BLaER1 treated with 17β-estradiol and CSF1 and Interleukin-3, amounts not matched to agents 10 nM and 100 nM (cell line): ENCODE results near the gene PRKCA.
"Not testable (repeated sequence)": the region's sequence is repeated elsewhere in the genome, so short reads cannot be mapped to it uniquely, and the experiment has no call there.

Experiments used
- H3K27ac ChIP-seq, 11 experiments: shearing (Covaris generic); formaldehyde crosslinking; 2 replicates each; pipeline ENCODE4 v1.8.1; 2022
- H3K27me3 ChIP-seq, 11 experiments: shearing (Covaris generic); formaldehyde crosslinking; 2 replicates each; pipeline ENCODE4 v1.8.1; 2022
- H3K36me3 ChIP-seq, 11 experiments: shearing (Covaris generic); formaldehyde crosslinking; 2 replicates each; pipeline ENCODE4 v1.8.1; 2022
- H3K4me1 ChIP-seq, 10 experiments: shearing (Covaris generic); formaldehyde crosslinking; 2 replicates each; pipeline ENCODE4 v1.8.1; 2022
- H3K4me2 ChIP-seq, 11 experiments: shearing (Covaris generic); formaldehyde crosslinking; 2 replicates each; pipeline ENCODE4 v1.8.1; 2022
- H3K4me3 ChIP-seq, 10 experiments: shearing (Covaris generic); formaldehyde crosslinking; 2 replicates each; pipeline ENCODE4 v1.8.1; 2022
- H3K9ac ChIP-seq, 11 experiments: shearing (Covaris generic); formaldehyde crosslinking; 2 replicates each; pipeline ENCODE4 v1.8.1; 2022
- H3K9me3 ChIP-seq, 11 experiments: shearing (Covaris generic); formaldehyde crosslinking; replicated peaks in 1 of 11; 2 replicates each; pipeline ENCODE4 v1.8.1; 2022
- H4K20me1 ChIP-seq, 11 experiments: shearing (Covaris generic); formaldehyde crosslinking; 2 replicates each; pipeline ENCODE4 v1.8.1; 2022
- Cebpa-rat ChIP-seq, 11 experiments: shearing (Covaris generic); IDR thresholded peaks; 2 replicates each; pipeline ENCODE4 v1.8.1; 2022

The PRKCA gene

DNA sequence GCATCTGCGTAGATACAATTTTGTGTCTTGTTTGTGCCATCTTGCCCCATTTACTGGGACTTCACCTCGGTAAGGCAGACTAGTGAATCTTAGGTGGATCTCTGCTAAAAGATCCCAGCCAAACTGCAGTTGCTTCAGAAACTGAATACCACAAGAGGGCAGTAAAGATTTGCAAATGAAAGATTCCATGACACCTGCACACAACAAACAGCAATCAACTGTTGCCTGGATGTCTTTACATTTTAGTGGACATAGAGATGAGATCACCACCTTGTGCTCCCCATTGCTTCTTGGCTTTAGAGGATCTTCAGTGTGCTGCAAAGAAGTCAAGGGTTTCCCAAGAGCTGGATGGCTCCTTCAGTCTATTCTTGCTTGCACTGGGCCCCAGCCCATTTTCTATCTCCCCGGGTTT lies 413.3 kb downstream of the PRKCA start:
- Histone ChIP-seq H4K20me1 (peaks cover 0 to 53% (median 0%) of the 10 kb centered on the region in 11 experiments; a peak in 4 of 22 replicates), H3K4me3 (no peak overlapping the region), H3K36me3 (peaks cover 0 to 89% (median 0%) of the 10 kb centered on the region in 11 experiments; a peak in 4 of 22 replicates), H3K9ac (no peak overlapping the region), H3K4me1 (peaks cover 0 to 57% (median 29%) of the 10 kb centered on the region in 10 experiments; a peak in 16 of 20 replicates), H3K27me3 (no peaks in the 10 kb centered on the region), H3K27ac (no peak overlapping the region), H3K9me3 (no peaks in the 10 kb centered on the region), H3K4me2 (no peak overlapping the region)
- no peak for TF ChIP-seq Cebpa-rat (IDR thresholded peaks at IDR 0.05)

DNA sequence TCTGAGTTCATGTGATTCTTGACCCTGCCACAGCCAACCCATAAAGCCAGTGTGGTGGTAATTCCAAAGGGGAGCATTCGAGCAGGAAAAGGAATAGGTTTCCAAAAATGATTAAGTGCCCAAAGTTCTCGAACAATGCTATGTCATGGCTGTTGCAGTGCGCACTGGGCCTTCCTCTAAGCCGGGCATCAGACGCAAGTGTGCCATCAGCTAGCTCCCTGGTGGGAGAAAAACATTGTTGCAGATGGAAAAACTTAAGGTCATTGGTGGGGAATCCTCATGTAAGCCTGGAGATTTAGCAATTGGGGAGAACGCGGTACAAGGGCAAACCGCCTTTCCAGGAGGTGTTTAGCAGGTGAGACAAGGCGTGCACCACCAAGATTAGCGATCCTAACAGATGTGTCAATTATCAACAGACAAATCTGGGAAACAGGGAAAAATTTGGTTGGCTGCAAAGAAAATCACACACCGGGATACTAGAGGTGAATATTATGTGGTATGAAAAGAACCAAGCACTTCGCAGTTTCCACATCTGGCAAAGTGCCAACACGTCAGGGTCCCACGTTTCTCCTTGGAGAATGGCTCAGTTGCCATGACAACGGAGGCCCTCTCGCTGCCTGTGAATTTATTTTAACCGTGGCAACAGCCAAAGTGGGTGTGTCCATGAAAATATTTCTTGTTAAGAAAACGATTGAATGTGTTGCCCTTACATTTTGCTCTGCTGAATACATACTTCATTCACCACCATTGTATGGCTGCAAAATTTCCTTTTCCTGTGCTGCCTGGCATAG lies 414.0 kb downstream of the PRKCA start:
- Histone ChIP-seq H3K4me3 (no peak overlapping the region), H3K27ac (peak overlapping the region in 2 of 11 experiments; percentile 6 to 55; a peak in 1 of 22 replicates), H3K27me3 (no peaks in the 10 kb centered on the region), H4K20me1 (peaks cover 0 to 55% (median 0%) of the 10 kb centered on the region in 11 experiments; a peak in 4 of 22 replicates), H3K36me3 (peaks cover 0 to 84% (median 0%) of the 10 kb centered on the region in 11 experiments; a peak in 4 of 22 replicates), H3K9ac (no peak overlapping the region), H3K9me3 (no peaks in the 10 kb centered on the region), H3K4me2 (peak overlapping the region in 7 of 11 experiments; percentile 3 to 69 (median 63); a peak in 9 of 22 replicates), H3K4me1 (peaks cover 0 to 55% (median 29%) of the 10 kb centered on the region in 10 experiments; a peak in 16 of 20 replicates)
- no peak for TF ChIP-seq Cebpa-rat (IDR thresholded peaks at IDR 0.05)

DNA sequence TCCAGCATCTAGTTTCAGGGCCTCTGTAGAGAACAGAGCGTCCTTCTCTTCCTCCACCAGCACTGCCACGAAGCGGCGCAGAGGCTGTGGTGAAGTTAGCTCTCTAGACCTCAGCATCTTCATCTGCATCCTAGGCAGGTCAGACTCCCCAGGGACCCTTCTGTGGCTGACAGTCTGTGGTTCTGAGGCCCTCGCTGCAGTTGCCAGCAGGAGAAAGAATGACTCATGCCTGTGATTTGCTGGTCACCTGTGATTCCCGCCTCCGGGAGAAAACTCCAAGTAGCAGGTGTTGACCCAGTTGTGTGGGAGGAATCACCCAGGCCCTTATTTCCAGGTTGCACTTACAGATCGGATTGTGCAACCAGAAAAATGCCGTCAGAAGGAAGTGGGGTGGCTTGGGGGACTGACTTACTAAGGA lies 415.2 kb downstream of the PRKCA start:
- no peaks in the 10 kb centered on the region for H3K9me3 ChIP-seq
- no peaks in the 10 kb centered on the region for H3K27me3 ChIP-seq
- H3K9ac ChIP-seq: peak overlapping the region in 2 of 11 experiments; percentile 13 to 51; a peak in 1 of 22 replicates
- H3K4me2 ChIP-seq: peak overlapping the region in 9 of 11 experiments; percentile 3 to 69 (median 57); a peak in 16 of 22 replicates
- H3K4me1 ChIP-seq: peaks cover 0 to 43% (median 23%) of the 10 kb centered on the region in 10 experiments; a peak in 16 of 20 replicates
- H4K20me1 ChIP-seq: peaks cover 0 to 67% (median 0%) of the 10 kb centered on the region in 11 experiments; a peak in 4 of 22 replicates
- TF ChIP-seq Cebpa-rat (IDR thresholded peaks at IDR 0.05): peak in 5 of 11 experiments; percentile 35 to 79 (median 51); a peak in 7 of 22 replicates
- H3K4me3 ChIP-seq: no peak overlapping the region
- H3K36me3 ChIP-seq: peaks cover 0 to 83% (median 0%) of the 10 kb centered on the region in 11 experiments; a peak in 4 of 22 replicates
- peak overlapping the region in 3 of 11 experiments; percentile 6 to 65 (median 42); a peak in 3 of 22 replicates for H3K27ac ChIP-seq

DNA sequence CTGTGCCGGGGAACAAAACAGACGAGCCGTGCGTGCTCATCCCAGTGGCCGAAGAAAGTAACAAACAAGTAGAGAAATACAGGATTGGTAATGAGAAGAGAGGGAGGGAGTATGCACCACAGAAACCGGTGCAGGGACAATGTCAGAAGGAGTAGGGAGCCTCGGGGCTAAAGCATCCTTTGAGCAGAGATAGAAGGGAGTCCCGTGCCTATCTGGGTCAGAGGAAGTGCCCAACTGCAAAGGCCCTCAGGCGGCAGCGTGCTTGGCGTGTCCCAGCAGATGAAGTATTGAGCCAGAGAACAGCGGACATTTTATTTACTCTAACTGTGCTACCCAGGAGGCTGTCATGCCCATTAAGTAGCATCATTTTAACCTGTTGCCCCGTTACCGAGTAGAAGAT lies 417.6 kb downstream of the PRKCA start:
- H3K36me3 ChIP-seq: peaks cover 0 to 77% (median 0%) of the 10 kb centered on the region in 11 experiments; a peak in 4 of 22 replicates
- H3K4me3 ChIP-seq: no peak overlapping the region
- peaks cover 0 to 78% (median 0%) of the 10 kb centered on the region in 11 experiments; a peak in 6 of 22 replicates for H4K20me1 ChIP-seq
- no peak overlapping the region for H3K9ac ChIP-seq
- H3K9me3 ChIP-seq: no peaks in the 10 kb centered on the region
- TF ChIP-seq Cebpa-rat (IDR thresholded peaks at IDR 0.05): no peak
- peaks cover 0 to 24% (median 19%) of the 10 kb centered on the region in 10 experiments; a peak in 16 of 20 replicates for H3K4me1 ChIP-seq
- H3K4me2 ChIP-seq: no peak overlapping the region
- H3K27ac ChIP-seq: no peak overlapping the region
- H3K27me3 ChIP-seq: no peaks in the 10 kb centered on the region

DNA sequence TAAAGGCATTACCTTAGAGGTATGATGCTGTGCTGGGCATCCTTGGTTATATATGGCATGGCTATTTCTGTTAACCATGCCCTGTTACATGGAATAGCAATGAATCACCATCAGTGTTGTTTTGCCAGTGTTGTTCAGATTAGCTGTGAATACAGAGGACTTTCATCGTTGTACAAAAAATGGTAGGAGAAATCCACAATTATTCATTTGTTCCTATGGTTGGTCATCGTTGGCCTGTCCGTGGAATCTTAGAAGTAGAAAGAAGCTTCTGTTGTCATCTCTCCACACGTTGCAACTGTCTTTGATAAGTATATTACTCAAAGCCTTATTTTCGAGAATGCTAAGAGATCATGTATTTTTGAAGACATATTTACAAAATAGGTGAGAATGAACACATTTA lies 418.2 kb downstream of the PRKCA start:
- Histone ChIP-seq H4K20me1 (peaks cover 0 to 78% (median 0%) of the 10 kb centered on the region in 11 experiments; a peak in 6 of 22 replicates), H3K27ac (no peak overlapping the region), H3K36me3 (peaks cover 0 to 76% (median 0%) of the 10 kb centered on the region in 11 experiments; a peak in 4 of 22 replicates), H3K9ac (no peak overlapping the region), H3K27me3 (no peaks in the 10 kb centered on the region), H3K4me1 (peaks cover 0 to 22% (median 19%) of the 10 kb centered on the region in 10 experiments; a peak in 16 of 20 replicates), H3K4me3 (no peak overlapping the region), H3K4me2 (no peak overlapping the region), H3K9me3 (no peaks in the 10 kb centered on the region)
- TF ChIP-seq Cebpa-rat (IDR thresholded peaks at IDR 0.05): no peak

DNA sequence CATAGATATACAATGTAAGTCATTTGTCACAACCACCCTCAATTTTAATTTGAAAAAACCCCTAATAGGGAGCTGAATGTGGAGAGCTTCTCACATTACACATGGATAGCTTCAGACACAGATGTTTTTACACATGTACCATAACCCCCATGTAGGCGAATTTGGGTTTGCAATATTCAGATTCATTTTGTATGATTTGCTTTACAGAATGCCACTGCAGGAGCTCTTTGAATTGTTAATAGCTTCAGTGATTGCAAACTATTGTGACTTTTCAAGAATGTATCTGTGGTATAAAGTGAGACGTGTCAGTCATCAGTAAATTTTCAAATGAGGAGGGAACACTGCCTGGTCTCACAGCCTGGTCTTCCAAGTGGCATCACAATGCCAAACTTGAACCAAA lies 419.9 kb downstream of the PRKCA start:
- Histone ChIP-seq H3K4me3 (no peak overlapping the region), H3K9me3 (no peaks in the 10 kb centered on the region), H3K27ac (no peak overlapping the region), H3K27me3 (no peaks in the 10 kb centered on the region), H3K9ac (no peak overlapping the region), H3K4me2 (no peak overlapping the region), H4K20me1 (peaks cover 0 to 76% (median 0%) of the 10 kb centered on the region in 11 experiments; a peak in 6 of 22 replicates), H3K4me1 (peaks cover 0 to 11% (median 8%) of the 10 kb centered on the region in 10 experiments; a peak in 16 of 20 replicates), H3K36me3 (peaks cover 0 to 70% (median 0%) of the 10 kb centered on the region in 11 experiments; a peak in 4 of 22 replicates)
- no peak for TF ChIP-seq Cebpa-rat (IDR thresholded peaks at IDR 0.05)

DNA sequence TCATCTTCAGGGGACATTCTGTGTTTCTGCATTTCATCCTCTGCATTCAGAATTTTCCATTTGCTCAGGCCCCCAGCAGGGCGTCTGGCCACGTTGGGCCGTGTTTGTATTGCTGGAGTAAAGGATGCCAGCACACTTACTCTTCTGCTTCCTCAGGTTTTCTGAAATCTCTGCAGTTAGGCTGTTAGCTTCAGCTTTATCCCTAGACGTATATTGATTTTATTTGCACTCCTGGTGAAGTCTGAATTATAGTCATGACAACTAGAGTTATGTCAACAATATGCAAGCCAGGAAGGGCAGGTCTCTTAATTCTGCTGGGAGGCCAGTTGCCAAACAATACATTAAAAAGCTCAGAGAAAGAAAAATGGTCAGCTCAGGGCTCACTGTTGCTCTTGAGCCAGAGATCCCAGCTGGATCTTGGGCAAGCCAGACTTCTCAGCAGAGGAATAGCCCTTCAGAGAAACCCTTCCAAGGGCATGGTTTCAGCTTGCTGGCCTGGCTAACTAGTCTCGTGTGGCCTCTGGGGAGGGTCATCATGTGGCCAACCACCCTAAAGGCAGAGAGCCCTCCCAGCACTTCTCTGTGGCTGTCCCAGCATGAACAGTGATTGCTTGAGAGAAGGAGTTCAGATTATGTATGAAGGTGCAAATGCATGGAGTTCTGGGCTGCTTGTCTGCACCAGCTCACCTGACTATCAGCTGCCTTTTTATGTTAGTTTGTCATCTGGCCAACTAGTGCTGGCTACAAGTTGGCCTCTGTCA lies 422.3 kb downstream of the PRKCA start:
- Histone ChIP-seq H3K27me3 (no peaks in the 10 kb centered on the region), H3K9ac (no peak overlapping the region; a peak in 1 of 22 replicates), H4K20me1 (peaks cover 0 to 92% (median 0%) of the 10 kb centered on the region in 11 experiments; a peak in 6 of 22 replicates), H3K27ac (no peak overlapping the region), H3K36me3 (peaks cover 0 to 73% (median 0%) of the 10 kb centered on the region in 11 experiments; a peak in 4 of 22 replicates), H3K4me3 (no peak overlapping the region), H3K9me3 (no peaks in the 10 kb centered on the region), H3K4me2 (no peak overlapping the region), H3K4me1 (peaks cover 0 to 11% (median 2%) of the 10 kb centered on the region in 10 experiments; a peak in 5 of 20 replicates)
- TF ChIP-seq Cebpa-rat (IDR thresholded peaks at IDR 0.05): no peak

DNA sequence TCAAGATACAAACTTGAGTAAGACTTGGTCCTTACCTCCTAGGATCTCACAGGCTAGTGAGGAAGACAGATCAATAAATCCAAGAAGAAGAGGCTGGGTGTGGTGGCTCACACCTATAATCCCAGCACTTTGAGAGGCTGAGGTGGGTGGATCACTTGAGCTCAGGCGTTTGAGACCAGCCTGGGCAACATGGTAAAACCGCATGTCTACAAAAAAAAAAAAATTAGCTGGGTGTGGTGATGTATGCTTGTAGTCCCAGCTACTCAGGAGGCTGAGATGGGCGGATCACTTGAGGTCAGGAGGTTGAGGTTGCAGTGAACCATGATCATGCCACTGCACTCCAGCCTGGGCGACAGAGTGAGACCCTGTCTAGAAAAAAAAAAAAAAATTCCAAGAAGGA lies 423.0 kb downstream of the PRKCA start:
- H3K4me3 ChIP-seq, H3K9ac ChIP-seq, H3K9me3 ChIP-seq, H3K27me3 ChIP-seq, H3K27ac ChIP-seq, H3K4me2 ChIP-seq: not testable (repeated sequence)
- peaks cover 0 to 92% (median 0%) of the 10 kb centered on the region in 11 experiments; a peak in 6 of 22 replicates for H4K20me1 ChIP-seq
- H3K4me1 ChIP-seq: peaks cover 0 to 11% (median 2%) of the 10 kb centered on the region in 10 experiments; a peak in 6 of 20 replicates
- peaks cover 0 to 72% (median 0%) of the 10 kb centered on the region in 11 experiments; a peak in 4 of 22 replicates for H3K36me3 ChIP-seq
